Parathyroid adenoma (tissue), 2 donors: ENCODE measurements around the gene UBQLN1.
A peak's percentile ranks its signal among the peaks of the same experiment; 100 is the strongest.
"Not testable (repeated sequence)": the region's sequence is repeated elsewhere in the genome, so short reads cannot be mapped to it uniquely, and the experiment has no call there.

Experiments
- H2AFZ ChIP-seq: fragments of 300-600 bp; sonication (generic); one replicate; pipeline ENCODE4 v1.7.0; 2017; ENCODE audit warnings: antibody characterized with exemption, mild to moderate bottlenecking
- H3K27ac ChIP-seq: fragments of 300-600 bp; sonication (generic); one replicate; pipeline ENCODE4 v1.7.0; 2017
- H3K27me3 ChIP-seq: fragments of 300-600 bp; sonication (generic); one replicate; pipeline ENCODE4 v1.7.0; 2017; ENCODE audit warnings: low read length; ENCODE audit not compliant: control insufficient read depth, insufficient read depth
- H3K36me3 ChIP-seq: fragments of 300-600 bp; sonication (generic); one replicate; pipeline ENCODE4 v1.7.0; 2017; ENCODE audit warnings: low read length; ENCODE audit not compliant: control insufficient read depth, insufficient read depth
- H3K4me1 ChIP-seq: fragments of 300-600 bp; sonication (generic); one replicate; pipeline ENCODE4 v1.7.0; 2017; ENCODE audit warnings: control low read depth
- H3K4me2 ChIP-seq: fragments of 300-600 bp; sonication (generic); one replicate; pipeline ENCODE4 v1.7.0; 2017; ENCODE audit warnings: low read length
- H3K4me3 ChIP-seq: fragments of 300-600 bp; sonication (generic); one replicate; pipeline ENCODE4 v1.7.0; 2017; ENCODE audit warnings: low read depth, low read length
- H3K79me2 ChIP-seq: fragments of 300-600 bp; sonication (generic); one replicate; pipeline ENCODE4 v1.7.0; 2017; ENCODE audit warnings: control low read depth
- H3K9ac ChIP-seq: fragments of 300-600 bp; sonication (generic); one replicate; pipeline ENCODE4 v1.7.0; 2017; ENCODE audit warnings: mild to moderate bottlenecking
- H3K9me3 ChIP-seq: fragments of 300-600 bp; sonication (generic); one replicate; pipeline ENCODE4 v1.7.0; 2017; ENCODE audit warnings: low read length; ENCODE audit not compliant: control insufficient read depth
- CTCF ChIP-seq: fragments of 300-600 bp; sonication (generic); IDR thresholded peaks from one replicate; pipeline ENCODE4 v1.7.0; 2017; ENCODE audit warnings: antibody characterized with exemption, mild to moderate bottlenecking
- donor health status: primary hyperparathyroidism.

UBQLN1 gene

DNA sequence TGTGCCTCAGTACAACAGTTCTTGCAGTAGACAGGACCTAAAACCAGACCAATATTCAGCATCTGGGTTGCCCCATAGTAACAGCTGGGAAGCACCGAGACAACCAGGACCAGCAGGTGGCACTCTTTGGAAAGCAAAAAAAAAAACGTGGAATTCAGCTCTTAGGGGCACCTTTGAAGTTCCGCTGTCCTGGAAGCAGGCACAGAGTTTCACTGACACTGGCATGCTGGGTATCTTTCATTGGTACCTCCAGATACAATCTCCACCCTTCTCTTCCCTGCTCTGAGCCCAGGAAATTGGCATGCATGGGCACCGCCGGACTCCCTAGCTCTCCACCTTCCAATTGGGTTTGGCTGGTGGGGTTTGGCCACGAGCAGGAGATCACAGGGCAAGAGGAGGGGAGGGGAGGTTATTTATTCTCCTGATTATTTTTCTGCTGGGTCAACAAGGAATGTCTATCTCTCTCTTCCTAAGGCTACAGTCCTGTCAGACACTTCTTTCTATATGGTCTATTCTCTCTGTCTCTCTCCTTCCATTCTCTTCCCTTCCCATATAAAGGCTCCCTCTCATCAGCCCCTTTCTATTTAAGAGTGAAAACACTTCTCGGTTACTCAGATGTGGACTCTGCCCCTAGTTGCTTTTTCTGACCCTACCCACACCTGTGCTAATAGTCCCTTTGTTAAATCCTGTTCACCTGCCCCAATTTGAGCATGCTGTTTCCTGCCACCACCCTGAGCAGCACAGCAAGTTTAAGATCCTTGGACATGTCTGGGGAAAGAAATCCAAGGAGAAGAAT is 86.7 kb downstream of the UBQLN1 start:
- TF ChIP-seq CTCF: peak; percentile 60
- Histone ChIP-seq H3K4me2 (peak overlapping the region; percentile 33), H3K27ac (no peak overlapping the region), H3K36me3 (no peaks in the 10 kb centered on the region), H3K9ac (no peak overlapping the region), H3K4me3 (no peak overlapping the region), H3K79me2 (no peaks in the 10 kb centered on the region), H3K9me3 (no peaks in the 10 kb centered on the region), H3K27me3 (no peaks in the 10 kb centered on the region), H3K4me1 (peaks cover 4% of the 10 kb centered on the region), H2AFZ (peak overlapping the region; percentile 50)

DNA sequence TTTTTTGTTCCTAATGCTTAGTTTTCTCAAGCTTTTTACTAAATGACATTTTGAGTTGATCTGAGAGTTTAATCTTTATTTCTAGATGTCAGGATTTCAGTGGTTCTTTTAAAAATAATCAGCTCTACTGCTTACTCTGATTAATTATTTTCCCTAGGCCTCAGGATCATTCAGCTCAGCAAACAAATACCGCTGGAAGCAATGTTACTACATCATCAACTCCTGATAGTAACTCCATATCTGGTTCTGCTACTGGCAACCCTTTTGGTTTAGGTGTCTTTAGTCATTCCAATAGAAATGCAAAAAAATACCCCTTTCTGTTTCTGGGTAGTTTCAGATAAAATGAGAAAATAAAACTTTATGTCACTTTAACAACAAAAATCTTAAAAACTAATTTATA is 90.5 kb downstream of the UBQLN1 start:
- Histone ChIP-seq H2AFZ (no peak overlapping the region), H3K27me3 (no peaks in the 10 kb centered on the region), H3K9me3 (no peaks in the 10 kb centered on the region), H3K4me1 (peaks cover 1% of the 10 kb centered on the region), H3K27ac (no peak overlapping the region), H3K9ac (no peak overlapping the region), H3K4me2 (no peak overlapping the region), H3K4me3 (no peak overlapping the region), H3K36me3 (no peaks in the 10 kb centered on the region), H3K79me2 (no peaks in the 10 kb centered on the region)
- TF ChIP-seq CTCF: no peak

- not testable (repeated sequence) for H3K27me3 ChIP-seq, H3K4me2 ChIP-seq, H2AFZ ChIP-seq, H3K9ac ChIP-seq, H3K4me3 ChIP-seq, H3K4me1 ChIP-seq, H3K36me3 ChIP-seq, H3K27ac ChIP-seq, H3K79me2 ChIP-seq, H3K9me3 ChIP-seq
Measured at GRCh38 chr9:83613298-83613697, 94.5 kb downstream of the UBQLN1 start.
